Measurements from ENCODE around the gene CCNB1IP1.
"Not testable (repeated sequence)": the region's sequence is repeated elsewhere in the genome, so short reads cannot be mapped to it uniquely, and the experiment has no call there.

Gene CCNB1IP1

DNA sequence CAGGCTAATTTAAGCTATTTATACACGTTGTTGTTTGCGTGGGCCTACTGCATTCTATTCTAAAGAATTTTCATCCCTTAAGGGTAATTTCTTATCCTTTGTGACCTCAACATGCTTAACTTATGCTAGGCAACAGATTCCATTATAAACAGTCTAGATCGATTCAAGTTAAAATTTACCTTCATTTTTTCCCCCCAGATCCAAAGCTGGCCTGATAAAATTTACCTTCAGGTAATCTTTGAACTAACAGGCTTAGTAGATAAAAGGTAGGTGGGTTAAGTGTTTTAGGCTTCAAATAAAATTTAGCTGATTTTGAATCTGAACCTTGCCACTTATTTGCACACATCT is 389 bp upstream of the CCNB1IP1 start:
- peak overlapping the region; percentile 98 for H3K4me3 ChIP-seq (ENCODE audit: low read depth, low read length)

DNA sequence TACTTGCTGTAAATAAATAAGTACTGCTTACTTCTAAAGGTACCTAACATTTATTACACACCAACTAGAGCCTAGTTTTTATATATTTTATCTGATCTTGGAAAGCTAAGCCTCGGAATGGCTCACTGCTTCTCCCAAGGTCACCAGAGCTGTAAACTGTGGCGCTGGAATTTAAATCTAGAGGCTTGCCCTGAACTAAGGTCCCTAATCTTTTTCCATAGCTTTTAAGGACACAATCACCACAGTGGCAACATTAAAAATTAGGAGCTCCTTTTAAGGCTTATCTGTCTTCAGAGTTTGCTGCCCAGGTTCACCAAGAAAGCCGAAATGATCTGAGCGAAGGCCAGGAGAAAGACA is 670 bp downstream of the CCNB1IP1 start:
- peak overlapping the region; percentile 98 for H3K4me3 ChIP-seq (ENCODE audit: low read depth, low read length)

DNA sequence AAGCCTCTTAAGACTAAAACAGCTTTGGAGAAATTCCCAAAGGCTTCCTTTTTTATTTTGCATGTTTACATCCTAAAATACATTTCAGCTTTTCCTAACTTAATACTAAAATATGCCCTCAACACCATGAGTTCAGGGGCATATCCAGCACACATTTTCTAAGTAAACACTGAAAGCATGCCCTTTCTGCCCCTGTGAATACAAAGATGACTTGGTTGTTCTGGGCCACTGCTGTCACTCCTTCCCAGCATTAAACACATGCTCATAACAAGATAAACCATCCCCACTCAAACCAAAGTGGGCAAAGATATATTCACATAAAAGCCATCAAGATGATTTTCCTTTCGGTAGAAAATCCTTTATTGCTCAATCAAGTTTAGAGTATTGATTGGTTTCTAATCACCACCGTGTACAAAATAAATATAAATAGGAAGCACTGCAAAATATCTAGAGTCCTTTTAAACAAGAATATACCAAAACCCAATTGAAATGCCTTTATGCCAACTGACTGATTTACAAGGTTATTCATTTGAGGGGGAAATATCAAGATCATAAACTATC is 1.9 kb downstream of the CCNB1IP1 start:
- H3K4me3 ChIP-seq (ENCODE audit: low read depth, low read length): peak overlapping the region; percentile 14

DNA sequence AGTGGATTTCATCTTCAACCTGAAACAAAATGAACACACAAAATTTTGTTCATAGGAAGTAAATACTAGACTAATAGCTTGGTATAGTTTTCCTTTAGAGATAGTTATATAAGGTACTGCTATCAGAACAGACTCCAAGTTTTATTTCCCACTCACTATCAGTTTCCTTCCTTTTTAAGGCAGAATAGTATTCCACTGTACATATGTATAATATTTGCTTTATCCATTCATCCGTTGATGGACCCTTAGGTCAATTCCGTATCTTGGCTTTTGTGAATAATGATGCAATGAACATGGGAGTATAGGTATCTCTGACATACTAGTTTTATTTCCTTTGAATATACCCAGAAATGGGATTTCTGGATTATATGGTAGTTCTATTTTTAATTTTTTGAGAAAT is 3.7 kb downstream of the CCNB1IP1 start:
- H3K4me3 ChIP-seq (ENCODE audit: low read depth, low read length): no peak overlapping the region

DNA sequence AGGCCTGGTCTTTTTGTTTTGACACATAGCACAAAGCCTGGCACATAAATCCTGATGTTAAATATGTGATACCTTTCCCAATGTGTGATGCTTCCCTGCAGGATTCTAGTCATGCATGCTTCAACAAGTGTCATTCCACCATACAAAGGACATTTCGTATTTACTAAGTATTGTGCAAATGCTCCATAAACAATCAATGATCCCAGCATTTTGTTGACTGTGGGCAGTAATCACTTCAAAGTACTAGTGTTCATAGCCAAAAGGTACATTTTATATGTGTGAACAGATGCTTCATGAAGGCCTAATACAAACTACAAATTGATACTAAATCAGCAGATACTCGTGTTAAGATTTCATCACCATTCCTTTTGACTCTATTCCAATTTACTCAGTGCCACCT is 4.4 kb downstream of the CCNB1IP1 start:
- H3K4me3 ChIP-seq (ENCODE audit: low read depth, low read length): no peak overlapping the region

DNA sequence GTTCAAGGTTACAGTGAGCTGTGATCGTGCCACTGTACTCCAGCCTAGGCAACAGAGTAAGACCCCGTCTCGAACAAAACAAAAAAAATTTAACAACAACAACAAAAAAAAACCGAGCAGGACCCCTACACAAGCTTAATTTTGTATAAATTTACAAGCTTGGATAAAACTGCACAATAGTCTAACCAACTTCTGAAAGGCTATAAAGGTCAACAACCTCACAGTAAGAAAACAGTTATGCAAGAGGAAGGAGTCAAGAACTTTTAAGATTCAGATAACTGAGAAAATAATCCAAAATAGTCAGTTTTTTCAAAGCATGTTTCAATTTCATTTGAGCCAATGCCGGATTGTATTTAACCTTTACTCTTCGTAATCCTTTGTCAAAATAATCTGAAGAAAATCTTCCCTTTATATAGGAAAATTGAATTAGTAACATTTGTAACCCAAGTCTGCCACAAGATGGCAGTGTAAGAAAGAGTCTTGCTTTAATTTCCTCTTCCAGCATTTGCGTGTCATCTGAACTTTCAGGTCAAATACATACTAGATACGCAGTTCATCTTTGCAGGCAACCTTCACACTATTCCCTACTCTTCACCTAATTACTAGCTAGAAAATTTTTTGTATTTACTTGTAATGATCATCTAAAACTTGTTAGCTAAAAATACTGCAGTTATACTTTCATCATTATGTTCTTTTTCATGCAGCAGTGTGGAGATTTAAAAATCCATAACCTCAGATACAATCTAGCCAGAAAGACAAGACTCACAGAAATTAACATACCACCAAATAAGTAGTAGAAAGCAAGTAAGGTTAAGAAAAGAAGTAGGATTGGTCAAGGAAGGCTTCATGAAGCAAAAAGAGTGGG is 5.8 kb downstream of the CCNB1IP1 start:
- H3K4me3 ChIP-seq (ENCODE audit: low read depth, low read length): no peak overlapping the region

DNA sequence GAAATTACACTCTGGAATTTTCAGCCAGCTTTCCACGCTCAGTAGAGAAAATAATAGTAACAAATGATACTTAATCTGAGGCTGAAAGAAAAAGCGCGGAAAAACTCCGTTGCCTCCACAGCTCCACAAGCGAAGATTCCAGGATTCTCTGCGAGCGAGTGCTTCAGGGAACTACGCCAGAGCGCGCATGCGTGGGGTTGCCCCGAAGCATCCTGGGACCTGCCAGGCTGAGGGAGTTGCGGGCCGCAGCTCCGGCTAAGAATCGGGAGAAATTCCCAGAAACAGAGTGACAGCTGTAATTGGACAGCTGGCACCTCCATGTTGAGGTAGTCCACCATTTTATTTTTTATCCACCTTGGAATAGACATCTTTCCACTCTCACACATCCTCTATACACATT is 15.4 kb downstream of the CCNB1IP1 start:
- no peak overlapping the region for H3K4me3 ChIP-seq (ENCODE audit: low read depth, low read length)

DNA sequence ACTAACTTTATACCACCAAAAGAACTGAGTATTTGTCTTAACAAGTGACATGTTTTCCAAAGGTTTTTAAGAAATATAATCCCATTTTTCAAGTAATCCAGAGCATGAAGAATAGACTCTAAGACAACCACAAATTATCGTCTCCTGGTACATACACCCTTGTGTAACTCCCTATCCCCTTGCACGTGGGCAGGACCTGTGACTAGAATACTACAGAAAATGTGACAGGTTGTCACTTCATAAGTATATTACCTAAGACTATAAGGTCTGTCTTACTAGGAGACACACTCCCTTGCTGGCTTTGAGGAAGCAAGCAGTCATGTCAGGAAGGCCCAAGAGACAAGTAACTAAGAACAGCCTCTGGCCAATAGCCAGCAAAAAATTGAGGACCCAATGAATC is 19.1 kb downstream of the CCNB1IP1 start:
- no peak overlapping the region for H3K4me3 ChIP-seq (ENCODE audit: low read depth, low read length)

DNA sequence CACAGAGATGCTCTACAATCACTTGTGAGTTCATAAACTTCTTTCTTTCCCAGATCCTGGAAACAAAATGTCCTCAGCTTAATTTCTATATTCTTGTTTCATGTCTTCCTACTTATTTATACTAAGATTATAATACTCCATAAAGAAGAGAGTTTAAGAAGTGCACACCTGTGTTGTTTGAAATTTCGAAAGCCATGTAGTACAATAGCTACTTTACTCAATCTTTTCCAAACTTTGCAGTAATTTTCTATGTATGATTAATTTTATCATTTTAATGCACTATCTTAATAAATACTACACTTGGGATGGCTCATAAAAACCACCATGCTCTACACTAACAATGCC is 27.0 kb downstream of the CCNB1IP1 start:
- H3K4me3 ChIP-seq (ENCODE audit: low read depth, low read length): peak overlapping the region; percentile 98

DNA sequence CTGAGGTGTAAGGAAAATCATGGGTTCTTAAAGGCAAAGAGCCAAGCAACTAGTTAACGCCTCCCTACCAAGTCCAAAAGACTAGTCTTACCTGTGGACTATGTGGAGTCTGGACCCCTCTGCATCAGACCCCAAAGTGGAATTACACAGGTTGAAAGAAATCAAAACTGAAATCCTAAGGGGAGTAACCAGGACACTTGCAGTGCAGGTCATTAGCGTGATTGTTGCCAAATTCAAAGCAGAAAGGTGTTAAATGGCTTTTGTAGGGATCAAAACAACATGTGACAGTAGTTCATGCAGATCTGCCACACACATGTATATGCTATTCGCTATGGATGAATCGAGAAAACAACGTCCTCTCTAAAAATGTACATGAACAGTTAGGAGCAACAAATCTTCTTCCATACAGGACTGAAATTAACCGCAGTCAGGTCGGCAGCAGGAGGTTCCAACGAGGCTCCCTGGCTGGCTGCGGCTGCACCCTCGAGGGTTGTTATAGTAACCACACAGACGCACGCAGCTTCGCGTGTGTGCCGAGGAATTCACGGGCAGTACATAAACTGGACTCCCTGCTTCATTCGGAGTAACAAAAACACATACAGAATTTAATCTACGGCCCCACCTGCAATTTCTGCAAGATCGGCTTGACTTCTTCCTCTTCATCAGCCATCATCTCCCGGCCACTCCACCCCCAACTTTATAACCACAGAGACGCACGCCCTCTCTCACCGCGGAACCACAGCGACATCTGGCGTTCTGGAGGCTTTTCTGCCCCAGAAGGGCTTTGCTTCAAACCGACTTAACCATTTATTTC is 27.6 kb downstream of the CCNB1IP1 start, which contains the start of gene TTC5:
TSS of gene TTC5 (minus strand) at position 687 of the 814 bp plus-strand sequence. CDS start at position 673, 14 bp downstream.
- peak within 1 kb of the TSS; percentile 98 for H3K4me3 ChIP-seq (ENCODE audit: low read depth, low read length)

DNA sequence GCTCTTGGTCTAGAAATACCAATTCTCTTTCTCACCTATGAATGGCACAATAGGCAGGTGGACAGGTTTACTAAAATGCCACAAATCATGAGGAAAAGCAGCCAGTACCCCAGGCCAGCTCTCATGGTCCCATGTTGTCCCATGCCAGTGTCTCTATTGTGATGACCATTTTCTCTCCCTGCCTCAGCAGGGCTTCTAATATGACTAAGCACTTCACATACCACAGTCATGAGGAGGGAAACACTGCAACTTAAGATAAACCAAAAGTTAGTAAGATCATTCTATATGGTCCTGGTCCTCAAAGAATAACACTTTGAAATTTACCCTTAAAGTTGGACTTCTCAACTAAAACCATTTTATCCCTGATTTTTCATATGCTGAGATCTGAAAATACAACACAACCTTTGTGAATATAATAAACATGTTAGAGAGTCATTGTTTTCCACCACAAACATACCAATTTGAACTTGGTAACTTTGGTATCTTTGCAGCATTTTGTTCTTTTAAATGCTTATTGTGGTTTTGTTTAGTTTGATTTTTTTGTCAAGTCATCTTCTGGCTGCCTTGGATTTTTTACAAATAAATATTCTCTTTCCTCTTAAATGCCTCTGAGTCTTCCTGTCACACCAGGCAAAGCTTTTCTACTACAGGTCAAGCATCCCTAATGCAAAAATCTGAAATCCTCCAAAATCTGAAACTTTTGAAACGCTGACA is 30.9 kb downstream of the CCNB1IP1 start:
- H3K4me3 ChIP-seq (ENCODE audit: low read depth, low read length): no peak overlapping the region

DNA sequence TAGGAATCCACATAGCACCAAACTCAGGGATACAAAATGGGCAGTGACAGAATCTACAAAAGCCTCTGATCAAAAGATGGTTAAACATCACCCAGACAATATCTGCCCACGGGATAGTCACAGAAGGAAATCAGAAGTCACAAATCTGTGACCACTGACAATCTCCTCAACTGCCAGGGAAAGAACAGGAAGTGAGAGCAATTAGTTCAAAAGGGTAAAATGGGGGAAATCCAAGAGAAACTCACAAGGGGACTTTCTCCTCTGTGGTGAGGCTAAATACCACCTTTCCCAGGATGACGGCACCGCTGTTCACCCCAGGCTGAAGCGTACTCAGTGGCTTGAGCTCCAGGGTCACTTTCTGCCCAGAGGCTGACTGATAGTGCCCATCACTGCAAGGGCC is 38.0 kb downstream of the CCNB1IP1 start:
- no peak overlapping the region for H3K4me3 ChIP-seq (ENCODE audit: low read depth, low read length)

DNA sequence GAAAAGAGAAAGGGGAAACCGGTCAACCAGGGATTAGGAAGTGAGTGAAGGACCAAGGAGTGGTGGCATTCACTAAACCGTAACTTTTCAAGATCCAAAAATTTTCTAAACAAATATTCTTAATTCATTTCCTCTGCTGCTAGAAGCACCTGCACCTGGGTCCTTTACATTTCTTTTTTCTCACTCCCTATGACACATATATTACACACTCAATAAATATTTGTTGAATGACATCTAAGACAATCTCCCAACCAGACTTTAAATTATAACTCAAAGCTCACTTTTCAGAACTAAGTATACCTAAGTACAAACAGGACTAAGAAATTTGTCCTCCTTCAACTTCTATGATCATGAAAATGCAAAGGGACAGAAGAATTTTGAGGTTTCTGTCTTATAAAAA is 38.4 kb downstream of the CCNB1IP1 start:
- H3K4me3 ChIP-seq (ENCODE audit: low read depth, low read length): no peak overlapping the region

DNA sequence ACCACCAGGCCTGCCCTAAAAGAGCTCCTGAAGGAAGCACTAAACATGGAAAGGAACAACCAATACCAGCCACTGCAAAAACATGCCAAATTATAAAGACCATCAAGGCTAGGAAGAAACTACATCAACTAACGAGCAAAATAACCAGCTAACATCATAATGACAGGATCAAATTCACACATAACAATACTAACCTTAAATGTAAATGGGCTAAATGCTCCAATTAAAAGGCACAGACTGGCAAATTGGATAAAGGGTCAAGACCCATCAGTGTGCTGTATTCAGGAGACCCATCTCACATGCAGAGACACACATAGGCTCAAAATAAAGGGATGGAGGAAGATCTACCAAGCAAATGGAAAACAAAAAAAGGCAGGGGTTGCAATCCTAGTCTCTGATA is 51.1 kb downstream of the CCNB1IP1 start:
- not testable (repeated sequence) for H3K4me3 ChIP-seq (ENCODE audit: low read depth, low read length)

DNA sequence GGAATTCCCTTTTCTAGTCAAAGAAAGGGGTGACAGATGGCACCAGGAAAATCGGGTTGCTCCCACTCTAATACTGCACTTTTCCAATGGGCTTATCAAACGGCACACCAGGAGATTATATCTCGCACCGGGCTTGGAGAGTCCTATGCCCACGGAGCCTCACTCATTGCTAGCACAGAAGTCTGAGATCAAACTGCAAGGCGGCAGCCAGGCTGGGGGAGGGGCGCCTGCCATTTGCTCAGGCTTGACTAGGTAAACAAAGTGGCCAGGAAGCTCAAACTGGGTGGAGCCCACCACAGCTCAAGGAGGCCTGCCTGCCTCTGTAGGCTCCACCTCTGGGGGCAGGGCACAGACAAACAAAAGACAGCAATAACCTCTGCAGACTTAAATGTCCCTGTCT is 52.8 kb downstream of the CCNB1IP1 start:
- not testable (repeated sequence) for H3K4me3 ChIP-seq (ENCODE audit: low read depth, low read length)

DNA sequence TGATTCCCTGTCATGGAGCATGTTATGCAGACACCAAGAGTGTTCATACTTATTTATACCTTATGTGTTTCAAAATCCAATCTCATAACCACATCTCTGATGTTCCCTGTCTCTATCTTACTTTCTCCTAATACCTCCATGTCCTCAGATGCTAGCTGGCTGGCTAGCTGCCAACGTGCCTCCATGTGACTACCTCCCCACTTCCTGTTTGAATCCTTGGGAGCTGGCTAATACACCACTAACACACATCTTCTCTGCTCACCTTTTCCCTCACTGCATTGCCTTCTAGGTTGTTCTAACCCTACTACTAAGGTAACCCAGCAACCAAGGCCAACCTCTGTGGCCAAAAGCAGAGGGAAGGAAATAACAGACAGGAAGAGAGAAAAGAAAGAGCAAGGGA is 54.7 kb downstream of the CCNB1IP1 start:
- no peak overlapping the region for H3K4me3 ChIP-seq (ENCODE audit: low read depth, low read length)

DNA sequence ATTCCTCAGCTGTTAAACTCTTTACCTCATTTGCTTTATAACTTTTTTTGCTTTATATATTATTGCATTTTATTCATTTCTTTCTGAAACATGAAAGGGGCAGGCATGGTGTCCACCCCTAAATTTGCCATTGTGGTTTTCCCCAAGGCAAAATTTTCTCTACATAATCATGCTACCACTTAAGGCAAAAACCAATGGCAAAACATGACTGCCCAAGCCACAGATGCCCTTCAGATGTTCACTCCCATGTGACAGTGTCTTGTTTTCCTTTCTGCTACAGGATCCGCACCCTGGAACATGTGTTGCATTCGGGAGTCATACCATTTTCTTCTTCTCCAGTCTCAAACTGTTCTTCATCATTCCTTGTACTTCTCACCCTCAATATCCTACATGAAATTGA is 55.7 kb downstream of the CCNB1IP1 start:
- H3K4me3 ChIP-seq (ENCODE audit: low read depth, low read length): no peak overlapping the region

DNA sequence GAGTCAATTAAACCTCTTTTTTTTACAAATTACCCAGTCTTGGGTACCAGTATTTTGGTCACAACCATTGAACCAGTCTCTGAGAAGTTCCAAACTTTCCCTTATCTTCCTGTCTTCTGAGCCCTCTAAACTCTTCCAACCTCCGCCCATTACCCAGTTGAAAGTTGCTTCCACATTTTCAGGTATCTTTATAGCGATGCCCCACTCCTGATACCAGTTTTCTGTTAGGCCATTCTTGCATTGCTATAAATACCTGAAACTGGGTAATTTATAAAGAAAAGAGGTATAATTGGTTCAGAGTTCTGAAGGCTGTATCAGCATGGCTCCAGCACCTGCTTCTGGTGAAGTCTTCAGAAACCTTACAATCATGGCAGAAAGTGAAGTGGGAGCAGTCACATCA is 59.0 kb downstream of the CCNB1IP1 start:
- no peak overlapping the region for H3K4me3 ChIP-seq (ENCODE audit: low read depth, low read length)

DNA sequence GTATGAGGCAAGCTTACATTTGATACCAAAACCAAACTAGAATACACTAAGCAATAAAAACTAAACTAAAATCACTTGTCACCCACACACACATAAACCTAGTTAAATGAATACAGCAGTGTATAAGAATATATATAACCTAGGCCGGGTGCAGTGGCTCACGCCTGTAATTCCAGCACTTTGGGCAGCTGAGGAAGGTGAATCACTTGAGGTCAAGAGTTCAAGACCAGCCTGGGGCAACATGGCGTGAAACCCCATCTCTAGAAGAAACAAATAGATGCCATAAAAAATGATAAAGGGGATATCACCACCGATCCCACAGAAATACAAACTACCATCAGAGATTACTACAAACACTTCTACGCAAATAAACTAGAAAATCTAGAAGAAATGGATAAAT is 68.7 kb downstream of the CCNB1IP1 start:
- H3K4me3 ChIP-seq (ENCODE audit: low read depth, low read length): not testable (repeated sequence)

DNA sequence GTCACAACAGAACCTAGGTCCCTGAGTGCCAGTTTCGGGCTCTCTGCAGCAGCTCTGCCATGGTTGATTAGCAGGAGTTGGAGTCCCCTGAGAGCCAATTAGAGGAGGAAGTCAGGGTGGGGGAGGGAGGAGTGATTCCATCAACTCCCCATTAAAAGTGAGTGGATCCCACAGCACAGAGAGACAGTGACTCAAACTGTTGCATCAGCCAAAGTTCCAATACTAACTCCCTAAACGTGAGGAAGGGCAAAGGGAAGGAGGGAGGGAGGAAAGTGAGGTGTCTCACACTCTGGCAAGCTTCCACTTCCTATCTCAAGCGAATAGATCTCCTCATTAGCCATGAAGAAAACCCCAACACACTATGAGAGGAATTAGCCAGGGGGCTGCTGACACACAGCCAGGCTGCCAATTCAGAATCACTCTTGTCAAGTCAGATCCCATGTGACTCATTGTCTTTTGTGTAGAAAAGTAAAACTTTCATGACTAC is 70.4 kb downstream of the CCNB1IP1 start:
- H3K4me3 ChIP-seq (ENCODE audit: low read depth, low read length): no peak overlapping the region
